CD8-positive, alpha-beta memory T cell (primary cell): ENCODE measurements around the gene MBLAC1. TPM values are rescaled to one million over a fixed set of nuclear protein-coding genes. Genes with fewer than 3 reads are reported as not detected.

Experiments
- CTCF ChIA-PET: fragments of 350-600 bp; sonication (Branson Sonifier 250); formaldehyde crosslinking; loops from one replicate; lab custom pipeline; 2021; ENCODE audit warnings: antibody characterized with exemption; lab: Charles Lee
- POLR2A ChIA-PET: fragments of 350-600 bp; sonication (Branson Sonifier 250); formaldehyde crosslinking; loops from one replicate; lab custom pipeline; 2021; ENCODE audit warnings: antibody characterized with exemption; lab: Charles Lee
- DNase-seq, 5 donors: peaks; one replicate each; pipeline versions ENCODE4 v3.0.0 to v3.0.0-alpha.2; 2020 to 2022; ENCODE audit warnings: mixed read lengths in 1 of 5
- H3K27ac ChIP-seq: one replicate; pipeline ENCODE4 v1.7.0; 2013; ENCODE audit warnings: low read depth, mild to moderate bottlenecking, low read length, moderate library complexity
- H3K27me3 ChIP-seq: 2 replicates; pipeline ENCODE4 v1.7.0; 2013; ENCODE audit warnings: low read length, mild to moderate bottlenecking; ENCODE audit not compliant: insufficient read depth, poor library complexity, severe bottlenecking
- H3K36me3 ChIP-seq: 2 replicates; pipeline ENCODE4 v1.7.0; 2013; ENCODE audit warnings: mild to moderate bottlenecking, low read length, moderate library complexity; ENCODE audit not compliant: insufficient read depth
- H3K4me1 ChIP-seq: 2 replicates; pipeline ENCODE4 v1.7.0; 2013; ENCODE audit warnings: mild to moderate bottlenecking, low read length, moderate library complexity; ENCODE audit not compliant: insufficient read depth
- H3K4me3 ChIP-seq: 2 replicates; pipeline ENCODE4 v1.7.0; 2013; ENCODE audit warnings: mild to moderate bottlenecking, low read length
- H3K9me3 ChIP-seq: 2 replicates; pipeline ENCODE4 v1.7.0; 2013; ENCODE audit warnings: mild to moderate bottlenecking, low read length
- H3K27ac Mint-ChIP-seq, 8 donors: one replicate each; pipeline ENCODE4 v1.8.0; 2020 to 2021; ENCODE audit warnings: mixed read lengths in 8 of 8, mild to moderate bottlenecking in 6 of 8, inconsistent platforms in 3 of 8, moderate library complexity in 3 of 8
- H3K27me3 Mint-ChIP-seq, 2 donors: one replicate each; pipeline ENCODE4 v1.8.0; 2020 to 2021; ENCODE audit warnings: mixed read lengths in 2 of 2, mild to moderate bottlenecking in 1 of 2, moderate library complexity in 1 of 2
- H3K36me3 Mint-ChIP-seq, 3 donors: one replicate each; pipeline ENCODE4 v1.8.0; 2020 to 2021; ENCODE audit warnings: mixed read lengths in 3 of 3, inconsistent platforms in 1 of 3, mild to moderate bottlenecking in 1 of 3
- H3K4me1 Mint-ChIP-seq, 3 donors: one replicate each; pipeline ENCODE4 v1.8.0; 2020 to 2021; ENCODE audit warnings: mixed read lengths in 3 of 3, inconsistent platforms in 1 of 3, mild to moderate bottlenecking in 1 of 3
- H3K4me3 Mint-ChIP-seq, 7 donors: one replicate each; pipeline ENCODE4 v1.8.0; 2020 to 2021; ENCODE audit warnings: mixed read lengths in 7 of 7, mild to moderate bottlenecking in 6 of 7, moderate library complexity in 4 of 7, inconsistent platforms in 2 of 7
- H3K9me3 Mint-ChIP-seq, 5 donors: one replicate each; pipeline ENCODE4 v1.8.0; 2020 to 2022; ENCODE audit warnings: mixed read lengths in 5 of 5, mild to moderate bottlenecking in 3 of 5, moderate library complexity in 2 of 5, inconsistent platforms in 1 of 5
- polyA plus RNA-seq: library from polyadenylated mRNA; unstranded; fragments of 300-500 nt; fragmentation: Illumina TruSeq; gene quantifications from one replicate; pipeline ENCODE4 v1.2.3, GENCODE V29; 2021
- total RNA-seq, 2 experiments: library from RNA; stranded (reverse); gene quantifications; one replicate each; pipeline ENCODE4 v1.2.3, GENCODE V29; 2021

Gene MBLAC1
- total RNA-seq, result 1 to 10 TPM; 4.4 TPM
- 2.3 TPM for polyA plus RNA-seq

- H3K27ac ChIP-seq, result peak within 1 kb of the TSS; percentile 98
- CTCF ChIA-PET, result interaction anchor here (1.0 to 3.9 kb wide), 11 partner anchors 10 to 214 kb away, joined by 3 to 19 read pairs (median 4); partner anchors contain the start of genes AP4M1, MCM7, PVRIG and TRIM4
- no peaks in the 10 kb centered on the region for H3K36me3 ChIP-seq
- H3K4me3 Mint-ChIP-seq, result peak within 1 kb of the TSS; percentile 94 to 100 (median 99)
- H3K9me3 ChIP-seq, result no peaks in the 10 kb centered on the region
- peaks cover 27 to 57% (median 34%) of the 10 kb centered on the region in 3 donors for H3K4me1 Mint-ChIP-seq
- DNase-seq, result peak; percentile 88 to 93 (median 90)
- peak within 1 kb of the TSS; percentile 90 for H3K4me3 ChIP-seq
- no peaks in the 10 kb centered on the region for H3K9me3 Mint-ChIP-seq
- H3K27me3 Mint-ChIP-seq, result peaks cover 0 to 2% of the 10 kb centered on the region in 2 donors
- no peaks in the 10 kb centered on the region for H3K27me3 ChIP-seq
- POLR2A ChIA-PET, result interaction anchor here (0.7 to 4.7 kb wide), 6 partner anchors 16 to 302 kb away, joined by 3 to 50 read pairs (median 4); partner anchors contain the start of genes AP4M1, LAMTOR4, MCM7 and ZCWPW1
- peaks cover 29% of the 10 kb centered on the region for H3K4me1 ChIP-seq
- peaks cover 0 to 33% (median 3%) of the 10 kb centered on the region in 3 donors for H3K36me3 Mint-ChIP-seq
- H3K27ac Mint-ChIP-seq, result peak within 1 kb of the TSS; percentile 96 to 100 (median 98)
Measured at GRCh38 chr7:100126931-100127865, at the start of gene MBLAC1. TSS of gene MBLAC1 (plus strand) at chr7:100126967. CDS start at chr7:100127396, 429 bp downstream.

- H3K9me3 Mint-ChIP-seq, result peaks cover 3 to 9% (median 7%) of the 10 kb centered on the region in 5 donors
- Histone ChIP-seq H3K27ac (no peak overlapping the region), H3K9me3 (peaks cover 5% of the 10 kb centered on the region), H3K4me1 (peaks cover 15% of the 10 kb centered on the region), H3K36me3 (peaks cover 63% of the 10 kb centered on the region), H3K4me3 (no peak overlapping the region), H3K27me3 (no peaks in the 10 kb centered on the region)
- peaks cover 0 to 2% of the 10 kb centered on the region in 2 donors for H3K27me3 Mint-ChIP-seq
- DNase-seq, result no peak
- peak overlapping the region in 2 of 7 donors; percentile 20 to 61 for H3K4me3 Mint-ChIP-seq
- H3K4me1 Mint-ChIP-seq, result peaks cover 28 to 40% (median 37%) of the 10 kb centered on the region in 3 donors
- peaks cover 29 to 72% (median 36%) of the 10 kb centered on the region in 3 donors for H3K36me3 Mint-ChIP-seq
- POLR2A ChIA-PET, result interaction anchor here (0.9 kb wide), 1 partner anchor 48 kb away, joined by 3 read pairs; no protein-coding TSS in a partner anchor
- peak overlapping the region in 3 of 8 donors; percentile 6 to 81 (median 73) for H3K27ac Mint-ChIP-seq
- CTCF ChIA-PET, result no interaction called here
Measured at GRCh38 chr7:100077205-100077604, 49.6 kb upstream of the MBLAC1 start.

- no peak for DNase-seq
- peaks cover 0 to 3% of the 10 kb centered on the region in 2 donors for H3K27me3 Mint-ChIP-seq
- POLR2A ChIA-PET, result no interaction called here
- H3K9me3 ChIP-seq, result no peaks in the 10 kb centered on the region
- H3K4me1 Mint-ChIP-seq, result peaks cover 35 to 49% (median 46%) of the 10 kb centered on the region in 3 donors
- peak overlapping the region in 3 of 8 donors; percentile 44 to 75 (median 63) for H3K27ac Mint-ChIP-seq
- no peaks in the 10 kb centered on the region for H3K9me3 Mint-ChIP-seq
- peaks cover 24% of the 10 kb centered on the region for H3K4me1 ChIP-seq
- H3K27me3 ChIP-seq, result no peaks in the 10 kb centered on the region
- peaks cover 45% of the 10 kb centered on the region for H3K36me3 ChIP-seq
- H3K27ac ChIP-seq, result no peak overlapping the region
- CTCF ChIA-PET, result no interaction called here
- H3K4me3 Mint-ChIP-seq, result peak overlapping the region in 6 of 7 donors; percentile 33 to 87 (median 54)
- H3K36me3 Mint-ChIP-seq, result peaks cover 20 to 55% (median 22%) of the 10 kb centered on the region in 3 donors
- no peak overlapping the region for H3K4me3 ChIP-seq
Measured at GRCh38 chr7:100079024-100079560, 47.7 kb upstream of the MBLAC1 start.

GRCh38 chr7:100080907-100081534 lies 45.7 kb upstream of the MBLAC1 start:
- no peak for DNase-seq
- CTCF ChIA-PET, result interaction anchor here (0.8 to 5.1 kb wide), 5 partner anchors 20 to 91 kb away, joined by 3 to 26 read pairs (median 3); partner anchors contain the start of genes AP4M1 and MCM7

GRCh38 chr7:100081535-100082102 lies 45.1 kb upstream of the MBLAC1 start, which contains the start of gene ZNF3:
TSS of gene ZNF3 (minus strand) at chr7:100081723. CDS start at chr7:100077357, 4,366 bp downstream.
- DNase-seq, result peak; percentile 95 to 99 (median 97)
- Mint-ChIP-seq H3K9me3 (no peaks in the 10 kb centered on the region), H3K36me3 (peaks cover 4 to 29% (median 4%) of the 10 kb centered on the region in 3 donors), H3K27me3 (peaks cover 0 to 3% of the 10 kb centered on the region in 2 donors), H3K27ac (peak within 1 kb of the TSS; percentile 73 to 98 (median 92)), H3K4me1 (peaks cover 33 to 45% (median 42%) of the 10 kb centered on the region in 3 donors), H3K4me3 (peak within 1 kb of the TSS; percentile 84 to 96 (median 93))
- peak within 1 kb of the TSS; percentile 84 for H3K27ac ChIP-seq
- no peaks in the 10 kb centered on the region for H3K9me3 ChIP-seq
- ChIA-PET POLR2A (interaction anchor here (1.2 kb wide), 1 partner anchor 347 kb away, joined by 5 read pairs; the partner anchor contains the start of genes MEPCE and ZCWPW1), CTCF (interaction anchor here (0.8 to 5.1 kb wide), 11 partner anchors 11 to 102 kb away, joined by 3 to 26 read pairs (median 4); partner anchors contain the start of genes AP4M1 and MCM7)
- peaks cover 24% of the 10 kb centered on the region for H3K4me1 ChIP-seq
- peaks cover 20% of the 10 kb centered on the region for H3K36me3 ChIP-seq
- H3K27me3 ChIP-seq, result no peaks in the 10 kb centered on the region
- H3K4me3 ChIP-seq, result peak within 1 kb of the TSS; percentile 92

More at GRCh38 chr7:100080907-100081534, 45.7 kb upstream of the MBLAC1 start:
- H3K36me3 Mint-ChIP-seq, result peaks cover 4 to 35% (median 5%) of the 10 kb centered on the region in 3 donors
- Histone ChIP-seq H3K27me3 (no peaks in the 10 kb centered on the region), H3K4me1 (peaks cover 24% of the 10 kb centered on the region), H3K9me3 (no peaks in the 10 kb centered on the region), H3K4me3 (peak overlapping the region; percentile 92), H3K27ac (peak overlapping the region; percentile 84), H3K36me3 (peaks cover 26% of the 10 kb centered on the region)
- H3K9me3 Mint-ChIP-seq, result no peaks in the 10 kb centered on the region
- H3K4me1 Mint-ChIP-seq, result peaks cover 33 to 45% (median 42%) of the 10 kb centered on the region in 3 donors
- peaks cover 0 to 3% of the 10 kb centered on the region in 2 donors for H3K27me3 Mint-ChIP-seq
- POLR2A ChIA-PET, result no interaction called here
- H3K4me3 Mint-ChIP-seq, result peak overlapping the region; percentile 84 to 96 (median 93)
- peak overlapping the region; percentile 61 to 98 (median 86) for H3K27ac Mint-ChIP-seq

- H3K4me1 ChIP-seq, result peaks cover 27% of the 10 kb centered on the region
- H3K36me3 Mint-ChIP-seq, result peaks cover 0 to 23% (median 3%) of the 10 kb centered on the region in 3 donors
- ChIA-PET POLR2A (interaction anchor here (0.6 to 1.4 kb wide), 6 partner anchors 8 to 346 kb away, joined by 3 to 7 read pairs (median 4); partner anchors contain the start of genes MEPCE and ZCWPW1), CTCF (interaction anchor here (0.9 to 5.1 kb wide), 10 partner anchors 10 to 164 kb away, joined by 3 to 26 read pairs (median 4); partner anchors contain the start of genes AP4M1, MCM7 and TRIM4)
- H3K9me3 Mint-ChIP-seq, result no peaks in the 10 kb centered on the region
- peaks cover 13% of the 10 kb centered on the region for H3K36me3 ChIP-seq
- H3K27ac Mint-ChIP-seq, result peak overlapping the region in 7 of 8 donors; percentile 64 to 98 (median 88)
- H3K4me3 ChIP-seq, result no peak overlapping the region
- DNase-seq, result no peak
- H3K27me3 Mint-ChIP-seq, result peaks cover 0 to 3% of the 10 kb centered on the region in 2 donors
- H3K4me3 Mint-ChIP-seq, result peak overlapping the region; percentile 24 to 96 (median 89)
- no peaks in the 10 kb centered on the region for H3K9me3 ChIP-seq
- H3K4me1 Mint-ChIP-seq, result peaks cover 31 to 49% (median 43%) of the 10 kb centered on the region in 3 donors
- H3K27me3 ChIP-seq, result no peaks in the 10 kb centered on the region
- H3K27ac ChIP-seq, result peak overlapping the region; percentile 30
Measured at GRCh38 chr7:100082978-100083377, 43.8 kb upstream of the MBLAC1 start.
